Measurements from ENCODE around the gene DDX21. TPM values are rescaled to one million over a fixed set of nuclear protein-coding genes. Genes with fewer than 3 reads are reported as not detected.

DDX21 gene
- total RNA-seq, 1 experiment from 2014 or later = 153 TPM

DNA sequence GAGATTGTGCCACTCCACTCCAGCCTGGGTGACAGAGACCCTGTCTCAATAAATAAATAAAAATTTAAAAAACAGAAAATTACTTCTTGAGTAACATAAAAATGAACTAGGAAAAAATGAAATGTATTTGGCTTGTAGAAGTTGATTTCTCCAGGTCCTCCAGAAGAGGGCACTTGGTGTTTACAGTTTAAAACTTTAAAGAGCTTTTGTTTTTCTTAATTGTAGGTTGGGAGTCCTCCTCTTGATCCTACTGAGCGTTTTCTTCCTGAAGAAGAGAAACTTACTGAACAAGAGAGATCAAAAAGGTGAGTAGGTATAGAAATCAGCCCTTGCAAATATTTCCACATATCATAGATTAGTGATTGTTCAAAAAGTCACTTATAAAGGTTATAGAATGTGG, 48.9 kb downstream of the DDX21 start:
- intact Hi-C loops (cut with micrococcal nuclease) = loop anchor here (1.0 to 10.0 kb wide), 3 partner anchors 88 to 387 kb away; no protein-coding TSS in a partner anchor
- peaks cover 5 to 12% of the 10 kb centered on the region in 2 experiments; a peak in 2 of 4 replicates for H3K36me3 ChIP-seq (ENCODE audit: control insufficient read depth in 1 of 2, insufficient read depth in 2 of 2, low read length in 2 of 2)
- no peaks in the 10 kb centered on the region for H3K27me3 ChIP-seq (ENCODE audit: insufficient read depth, low read length)
- ChIA-PET CTCF (interaction anchor here (0.6 to 2.5 kb wide), 9 partner anchors 9 to 404 kb away, joined by 3 to 17 read pairs (median 5); no protein-coding TSS in a partner anchor), RAD21 (ENCODE audit: low non-redundant PET in 1 of 2, low total read pairs in 2 of 2, uncharacterized antibody in 2 of 2, unreplicated experiment in 2 of 2) (interaction anchor here (0.5 to 1.3 kb wide), 3 partner anchors 173 to 388 kb away, joined by 3 read pairs; no protein-coding TSS in a partner anchor), POLR2A (no interaction called here)
- no peak overlapping the region for H2AFZ ChIP-seq (ENCODE audit: low read depth, low read length, poor library complexity, severe bottlenecking)
- no peaks in the 10 kb centered on the region for H3K4me1 ChIP-seq (ENCODE audit: control insufficient read depth in 1 of 2, insufficient read depth in 2 of 2, low read length in 2 of 2)
- ATAC-seq (no peak), DNase-seq (ENCODE audit: low read depth, low spot score) (peak; percentile 18)
- H3K4me2 ChIP-seq (ENCODE audit: low read length) = no peak overlapping the region
- H3K27ac ChIP-seq (ENCODE audit: low read depth, low read length) = no peak overlapping the region
- H3K9ac ChIP-seq (ENCODE audit: low read length) = no peak overlapping the region
- H3K9me3 ChIP-seq (ENCODE audit: control insufficient read depth in 1 of 2, insufficient read depth in 1 of 2, low read depth in 1 of 2, low read length in 2 of 2) = no peaks in the 10 kb centered on the region
- BruUV-seq (replicated peaks) = no TSS peak
- no peaks in the 10 kb centered on the region for H3K9me2 ChIP-seq (ENCODE audit: insufficient read depth)
- no peaks in the 10 kb centered on the region for H3K79me2 ChIP-seq (ENCODE audit: insufficient read depth, low read length)
- peak; percentile 71 for TF ChIP-seq RAD21 (IDR thresholded peaks at IDR 0.05; ENCODE audit: low read depth)
- TF ChIP-seq SP1 (IDR thresholded peaks at IDR 0.05; ENCODE audit: low read depth) = no peak
- TF ChIP-seq, protein P1, sequence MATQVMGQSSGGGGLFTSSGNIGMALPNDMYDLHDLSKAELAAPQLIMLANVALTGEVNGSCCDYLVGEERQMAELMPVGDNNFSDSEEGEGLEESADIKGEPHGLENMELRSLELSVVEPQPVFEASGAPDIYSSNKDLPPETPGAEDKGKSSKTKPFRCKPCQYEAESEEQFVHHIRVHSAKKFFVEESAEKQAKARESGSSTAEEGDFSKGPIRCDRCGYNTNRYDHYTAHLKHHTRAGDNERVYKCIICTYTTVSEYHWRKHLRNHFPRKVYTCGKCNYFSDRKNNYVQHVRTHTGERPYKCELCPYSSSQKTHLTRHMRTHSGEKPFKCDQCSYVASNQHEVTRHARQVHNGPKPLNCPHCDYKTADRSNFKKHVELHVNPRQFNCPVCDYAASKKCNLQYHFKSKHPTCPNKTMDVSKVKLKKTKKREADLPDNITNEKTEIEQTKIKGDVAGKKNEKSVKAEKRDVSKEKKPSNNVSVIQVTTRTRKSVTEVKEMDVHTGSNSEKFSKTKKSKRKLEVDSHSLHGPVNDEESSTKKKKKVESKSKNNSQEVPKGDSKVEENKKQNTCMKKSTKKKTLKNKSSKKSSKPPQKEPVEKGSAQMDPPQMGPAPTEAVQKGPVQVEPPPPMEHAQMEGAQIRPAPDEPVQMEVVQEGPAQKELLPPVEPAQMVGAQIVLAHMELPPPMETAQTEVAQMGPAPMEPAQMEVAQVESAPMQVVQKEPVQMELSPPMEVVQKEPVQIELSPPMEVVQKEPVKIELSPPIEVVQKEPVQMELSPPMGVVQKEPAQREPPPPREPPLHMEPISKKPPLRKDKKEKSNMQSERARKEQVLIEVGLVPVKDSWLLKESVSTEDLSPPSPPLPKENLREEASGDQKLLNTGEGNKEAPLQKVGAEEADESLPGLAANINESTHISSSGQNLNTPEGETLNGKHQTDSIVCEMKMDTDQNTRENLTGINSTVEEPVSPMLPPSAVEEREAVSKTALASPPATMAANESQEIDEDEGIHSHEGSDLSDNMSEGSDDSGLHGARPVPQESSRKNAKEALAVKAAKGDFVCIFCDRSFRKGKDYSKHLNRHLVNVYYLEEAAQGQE (IDR thresholded peaks at IDR 0.05; ENCODE audit: low read depth) = no peak
- TF ChIP-seq, protein P2, sequence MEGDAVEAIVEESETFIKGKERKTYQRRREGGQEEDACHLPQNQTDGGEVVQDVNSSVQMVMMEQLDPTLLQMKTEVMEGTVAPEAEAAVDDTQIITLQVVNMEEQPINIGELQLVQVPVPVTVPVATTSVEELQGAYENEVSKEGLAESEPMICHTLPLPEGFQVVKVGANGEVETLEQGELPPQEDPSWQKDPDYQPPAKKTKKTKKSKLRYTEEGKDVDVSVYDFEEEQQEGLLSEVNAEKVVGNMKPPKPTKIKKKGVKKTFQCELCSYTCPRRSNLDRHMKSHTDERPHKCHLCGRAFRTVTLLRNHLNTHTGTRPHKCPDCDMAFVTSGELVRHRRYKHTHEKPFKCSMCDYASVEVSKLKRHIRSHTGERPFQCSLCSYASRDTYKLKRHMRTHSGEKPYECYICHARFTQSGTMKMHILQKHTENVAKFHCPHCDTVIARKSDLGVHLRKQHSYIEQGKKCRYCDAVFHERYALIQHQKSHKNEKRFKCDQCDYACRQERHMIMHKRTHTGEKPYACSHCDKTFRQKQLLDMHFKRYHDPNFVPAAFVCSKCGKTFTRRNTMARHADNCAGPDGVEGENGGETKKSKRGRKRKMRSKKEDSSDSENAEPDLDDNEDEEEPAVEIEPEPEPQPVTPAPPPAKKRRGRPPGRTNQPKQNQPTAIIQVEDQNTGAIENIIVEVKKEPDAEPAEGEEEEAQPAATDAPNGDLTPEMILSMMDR (IDR thresholded peaks at IDR 0.05 in 2 of 3, conservative IDR thresholded peaks at IDR 0.05 in 1 of 3; ENCODE audit: borderline replicate concordance in 1 of 3, insufficient read depth in 1 of 3, low read depth in 2 of 3, low read length in 2 of 3) = peak; percentile 27 to 65 (median 41); a peak in 4 of 6 replicates
- no peak for TF ChIP-seq YY1 (IDR thresholded peaks at IDR 0.05; ENCODE audit: extremely low read depth, insufficient replicate concordance, low read depth, low read length)
- TF ChIP-seq ELF1 (IDR thresholded peaks at IDR 0.05; ENCODE audit: borderline replicate concordance, low read depth) = no peak
- TF ChIP-seq, protein P3, sequence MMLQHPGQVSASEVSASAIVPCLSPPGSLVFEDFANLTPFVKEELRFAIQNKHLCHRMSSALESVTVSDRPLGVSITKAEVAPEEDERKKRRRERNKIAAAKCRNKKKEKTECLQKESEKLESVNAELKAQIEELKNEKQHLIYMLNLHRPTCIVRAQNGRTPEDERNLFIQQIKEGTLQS (IDR thresholded peaks at IDR 0.05) = no peak
- no peak for TF ChIP-seq JUND (IDR thresholded peaks at IDR 0.05)
- no peak for TF ChIP-seq CBX3 (IDR thresholded peaks at IDR 0.05; ENCODE audit: low read depth)
- no peak for TF ChIP-seq SRF (IDR thresholded peaks at IDR 0.05; ENCODE audit: low read depth)
- no peak overlapping the region for H3K4me3 ChIP-seq (replicated peaks in 1 of 2; ENCODE audit: low read depth in 1 of 2, low read length in 2 of 2)
- H4K20me1 ChIP-seq (ENCODE audit: insufficient read depth) = no peaks in the 10 kb centered on the region

All from HCT116 (cell line).